Stimulated activated CD8-positive, alpha-beta memory T cell treated with anti-CD3 and anti-CD28 coated beads, Interleukin-7, amount 100 ng/mL, for 24 hours (primary cell): ENCODE measurements around the gene GPR33.
"Not testable (repeated sequence)": the region's sequence is repeated elsewhere in the genome, so short reads cannot be mapped to it uniquely, and the experiment has no call there.

Source experiments
- DNase-seq: peaks from one replicate; pipeline ENCODE4 v3.0.0-alpha.2; 2020; ENCODE audit warnings: low read depth

GPR33 gene

DNA sequence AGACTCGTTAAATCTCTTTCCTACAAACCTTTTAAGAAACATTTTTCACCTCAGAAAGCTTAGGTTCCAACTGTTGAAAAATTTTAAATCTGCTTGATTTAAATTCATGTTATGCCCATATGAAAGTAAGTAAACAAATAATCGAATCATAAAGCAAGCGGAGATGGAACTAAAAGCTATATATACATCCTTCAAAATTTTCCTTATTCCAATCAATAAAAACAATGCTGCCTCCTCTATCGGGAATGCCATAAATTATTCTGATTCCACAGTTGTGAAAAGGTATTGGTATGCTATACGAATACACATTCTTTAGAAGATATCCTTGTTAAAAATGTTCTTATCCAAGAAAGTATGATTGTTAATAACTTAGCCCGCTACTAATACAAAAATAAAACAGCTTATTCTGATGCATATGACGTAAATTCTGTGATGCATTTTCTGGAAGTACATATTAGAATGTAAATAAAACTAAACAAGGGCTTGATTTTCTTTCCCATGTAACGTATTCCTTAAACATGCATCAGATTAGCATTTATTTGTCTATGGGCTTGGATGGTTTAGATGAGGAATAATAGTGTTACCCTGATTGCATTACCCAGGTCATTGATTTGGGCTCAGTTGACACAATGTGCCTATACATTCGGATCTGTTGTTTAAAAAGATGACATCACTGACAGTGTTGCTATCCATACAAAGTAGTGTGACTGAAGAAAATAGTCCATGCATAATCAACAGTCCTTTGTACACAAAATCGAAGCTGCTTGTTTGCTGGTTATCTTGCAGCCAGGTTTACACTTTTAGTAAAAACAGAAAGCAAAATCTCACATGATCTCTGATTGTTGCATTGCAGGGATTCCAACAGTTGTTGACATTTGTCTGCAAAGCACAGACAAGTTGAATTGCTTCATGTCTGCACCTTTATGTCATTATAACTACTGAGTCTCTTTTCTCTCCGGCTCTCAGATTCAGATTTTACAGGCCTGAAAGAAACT, 29.9 kb downstream of the GPR33 start:
- DNase-seq = no peak

DNA sequence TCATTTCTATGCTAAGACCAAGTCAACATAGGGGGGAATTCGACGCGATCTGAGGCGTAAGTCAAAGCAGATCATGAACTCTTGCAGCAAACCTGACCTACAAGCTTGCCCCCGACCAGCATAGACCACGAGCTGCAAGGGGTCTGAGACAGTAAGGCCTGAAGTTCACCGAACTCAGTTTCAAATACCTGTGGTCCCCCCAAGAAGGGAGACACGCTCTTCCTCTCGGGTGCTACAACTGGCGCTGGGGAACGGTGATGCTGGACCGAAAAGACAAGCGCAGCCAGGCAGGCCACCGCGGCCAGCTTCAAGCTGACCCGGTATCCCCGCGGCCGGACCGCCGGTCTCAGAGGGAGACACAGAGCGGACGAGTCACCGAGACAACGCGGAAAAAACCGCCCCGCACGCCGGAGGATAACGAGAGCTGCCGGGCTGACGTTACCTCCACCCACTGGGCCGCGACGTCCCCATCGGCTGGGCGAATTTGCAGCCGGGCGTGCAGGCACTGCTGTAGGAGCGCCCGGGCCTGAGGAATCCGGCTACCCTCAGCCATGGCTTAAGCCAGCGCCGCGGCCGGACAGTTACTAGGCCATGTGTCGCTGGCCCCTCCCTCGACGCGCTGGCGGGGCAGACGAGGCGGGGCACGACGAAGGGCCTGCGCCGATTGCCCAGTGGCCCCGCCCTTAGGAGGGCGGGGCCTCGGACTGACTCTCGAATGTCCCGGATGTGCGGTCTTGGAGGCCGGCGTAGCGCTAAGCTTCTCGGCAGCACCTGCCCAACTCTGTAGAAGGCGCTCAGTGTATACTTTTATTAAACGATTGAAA, 30.8 kb downstream of the GPR33 start, which contains the start of gene DTD2:
Gene DTD2, minus strand, starts transcription at position 666 of the 824 bp plus-strand sequence. Its CDS starts 113 bp downstream, at position 553.
- DNase-seq = peak; percentile 79

DNA sequence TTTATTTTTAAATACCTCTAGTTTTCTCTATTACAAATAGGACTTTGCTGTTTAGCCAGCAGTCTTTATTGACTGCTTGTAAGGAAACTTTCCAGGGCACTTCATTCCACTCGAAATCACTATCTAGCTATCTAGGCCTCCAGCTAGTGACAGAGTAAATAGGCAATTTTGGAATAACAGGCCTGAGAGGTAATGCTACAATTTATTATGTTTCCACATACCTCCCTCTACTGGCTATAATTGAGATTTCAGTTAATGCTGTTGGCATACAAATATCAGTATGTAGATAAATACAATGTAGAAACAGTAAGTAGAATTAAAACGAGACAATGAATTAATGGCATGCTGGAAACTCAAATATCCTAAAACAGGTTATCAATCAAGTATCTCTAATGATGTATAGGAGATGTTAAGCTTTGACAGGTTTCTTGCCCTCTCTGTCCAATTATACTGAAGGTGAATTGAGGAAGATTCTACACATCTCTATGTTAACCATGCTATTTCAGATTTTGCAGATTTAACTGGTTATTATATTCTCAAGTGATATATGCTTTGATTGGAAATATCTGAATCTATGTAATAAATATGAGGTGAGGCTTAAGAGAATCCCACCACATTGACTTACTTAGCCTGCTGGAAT, 37.7 kb downstream of the GPR33 start:
- no peak for DNase-seq

DNA sequence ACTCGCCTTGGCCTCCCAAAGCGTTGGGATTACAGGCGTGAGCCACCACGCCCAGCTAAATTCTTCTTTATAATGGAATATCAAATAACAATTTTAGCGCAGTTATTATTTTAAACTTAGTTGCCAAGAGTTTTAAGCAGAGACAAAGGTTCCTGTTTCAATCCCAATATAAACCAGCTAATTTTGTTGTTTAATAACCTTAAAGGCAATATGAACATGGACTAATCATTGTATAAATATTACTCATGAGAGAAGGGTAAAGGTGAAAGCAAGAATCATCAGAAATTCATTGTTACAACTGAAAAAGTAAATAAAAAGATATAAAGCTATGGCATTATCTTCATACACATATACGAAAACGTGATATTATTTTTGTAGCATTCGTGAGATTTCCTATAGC, 38.7 kb downstream of the GPR33 start:
- no peak for DNase-seq

DNA sequence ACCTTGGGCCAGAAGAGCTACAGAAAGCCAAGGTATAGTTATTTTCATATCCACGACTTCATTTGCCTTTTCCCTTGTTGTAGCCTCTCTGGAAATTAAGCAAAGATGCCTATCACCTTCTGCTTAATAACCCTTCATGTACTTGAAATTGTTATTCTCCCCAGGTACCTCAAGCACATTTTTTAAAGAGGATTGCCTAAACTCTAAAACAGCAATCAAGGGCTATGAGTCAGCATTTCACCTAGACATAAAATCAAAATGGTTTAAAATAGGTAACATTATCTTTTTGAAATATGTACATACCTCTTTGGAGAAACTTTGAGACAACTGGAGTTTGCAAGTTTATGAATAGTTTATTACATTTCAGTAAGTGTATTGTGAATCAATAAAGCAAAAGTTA, 42.1 kb downstream of the GPR33 start:
- no peak for DNase-seq

DNA sequence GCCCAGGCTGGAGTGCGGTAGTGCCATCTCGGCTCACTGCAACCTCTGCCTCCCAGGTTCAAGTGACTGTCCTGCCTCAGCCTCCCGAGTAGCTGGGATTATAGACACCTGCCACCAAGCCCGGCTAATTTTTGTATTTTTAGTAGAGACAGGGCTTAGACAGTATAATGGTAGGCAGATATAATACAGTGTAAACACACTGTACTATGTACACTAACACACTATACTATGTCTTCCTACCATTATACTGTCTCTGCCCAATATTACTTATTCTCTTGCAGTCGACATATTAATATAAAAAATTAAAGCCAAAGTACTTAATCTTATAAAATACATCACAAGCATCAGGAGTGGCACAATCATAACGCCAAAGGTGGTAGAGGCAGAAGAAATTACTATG, 45.6 kb downstream of the GPR33 start:
- DNase-seq = no peak

DNA sequence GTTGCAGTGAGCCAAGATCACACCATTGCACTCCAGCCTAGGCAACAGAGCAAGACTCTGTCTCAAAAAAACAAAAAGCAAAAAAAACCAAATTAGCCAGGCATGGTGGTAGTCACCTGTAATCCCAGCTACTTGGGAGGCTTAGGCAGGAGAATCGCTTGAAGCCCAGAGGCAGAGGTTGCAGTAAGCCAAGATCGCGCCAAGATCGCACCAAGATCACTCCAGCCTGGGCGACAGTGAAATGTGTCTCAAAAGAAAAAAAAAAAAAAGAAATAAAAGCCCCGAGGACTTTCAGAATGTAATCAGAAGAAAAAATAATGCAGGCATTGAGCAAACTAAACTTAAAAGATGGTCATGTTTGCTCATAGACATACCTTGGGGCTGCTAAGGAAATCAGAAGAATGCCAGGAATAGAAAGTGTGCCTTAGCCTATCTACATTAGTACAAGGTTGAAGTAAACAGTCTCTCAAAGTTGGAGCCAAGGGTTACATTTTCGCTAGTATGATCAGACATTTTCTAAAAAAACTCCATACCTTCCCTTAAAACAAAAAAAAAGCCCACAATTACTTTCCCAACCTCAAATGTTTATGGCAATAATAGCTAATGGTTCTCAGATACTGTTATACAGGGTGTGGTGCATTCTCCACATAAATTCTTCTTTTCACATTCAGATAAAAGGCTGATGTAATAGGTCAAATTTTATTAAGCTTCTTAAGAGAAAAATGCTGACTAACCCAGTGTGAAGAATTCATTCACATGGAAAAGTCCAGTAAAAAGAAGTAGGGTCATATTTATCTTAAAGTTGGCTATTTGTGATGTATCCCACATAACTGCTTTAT, 46.3 kb downstream of the GPR33 start:
- no peak for DNase-seq

DNA sequence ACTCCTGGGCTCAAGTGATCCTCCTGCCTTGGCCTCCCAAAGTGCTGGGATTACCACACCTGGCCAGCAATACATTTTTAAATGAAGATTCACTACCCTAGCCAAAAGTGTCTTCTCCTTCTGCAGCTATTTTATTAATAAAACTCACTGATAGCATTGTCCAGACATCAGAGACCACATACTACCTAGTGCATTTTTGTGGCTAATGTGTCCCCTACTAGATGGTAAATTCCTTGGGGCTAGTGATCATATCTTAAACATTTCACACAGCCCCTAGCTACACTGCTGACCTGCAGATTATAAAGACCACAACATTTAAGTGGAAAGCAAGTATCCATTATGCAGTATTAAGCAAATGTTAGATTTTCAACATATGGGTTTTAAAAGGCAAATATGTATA, 47.6 kb downstream of the GPR33 start:
- no peak for DNase-seq

DNA sequence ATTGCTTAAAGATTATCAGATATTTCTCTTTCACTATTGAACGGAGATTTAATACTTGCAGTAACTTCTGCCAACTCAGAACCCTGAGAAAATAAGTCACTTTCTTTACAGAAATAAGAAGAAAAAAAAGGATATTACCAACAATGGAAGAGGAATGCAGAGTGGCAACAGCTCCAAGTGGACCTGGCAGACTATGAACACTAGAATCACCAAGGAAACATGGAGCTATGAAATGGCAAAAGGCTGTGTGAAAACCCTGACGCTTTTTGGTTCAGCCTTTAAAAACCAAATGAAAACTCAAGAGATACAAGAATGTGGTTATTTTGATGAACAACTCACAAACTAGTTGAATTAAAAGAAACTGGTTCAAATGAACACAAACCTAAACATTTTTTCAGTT, 48.3 kb downstream of the GPR33 start:
- DNase-seq = no peak

DNA sequence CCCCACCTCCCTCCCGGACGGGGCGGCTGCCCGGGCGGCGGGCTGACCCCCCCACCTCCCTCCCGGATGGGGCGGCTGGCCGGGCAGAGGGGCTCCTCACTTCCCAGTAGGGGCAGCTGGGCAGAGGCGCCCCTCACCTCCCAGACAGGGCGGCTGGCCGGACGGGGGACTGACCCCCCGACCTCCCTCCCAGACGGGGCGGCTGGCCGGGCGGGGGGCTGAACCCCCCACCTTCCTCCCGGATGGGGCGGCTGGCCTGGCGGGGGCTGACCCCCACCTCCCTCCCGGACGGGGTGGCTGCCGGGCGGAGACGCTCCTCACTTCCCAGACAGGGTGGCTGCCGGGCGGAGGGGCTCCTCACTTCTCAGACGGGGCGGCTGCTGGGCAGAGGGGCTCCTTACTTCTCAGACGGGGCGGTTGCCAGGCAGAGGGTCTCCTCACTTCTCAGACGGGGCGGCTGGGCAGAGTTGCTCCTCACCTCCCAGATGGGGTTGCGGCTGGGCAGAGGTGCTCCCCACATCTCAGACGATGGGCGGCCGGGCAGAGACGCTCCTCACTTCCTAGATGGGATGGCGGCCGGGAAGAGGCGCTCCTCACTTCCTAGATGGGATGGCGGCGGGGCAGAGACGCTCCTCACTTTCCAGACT, 50.7 kb downstream of the GPR33 start:
- DNase-seq = not testable (repeated sequence)

DNA sequence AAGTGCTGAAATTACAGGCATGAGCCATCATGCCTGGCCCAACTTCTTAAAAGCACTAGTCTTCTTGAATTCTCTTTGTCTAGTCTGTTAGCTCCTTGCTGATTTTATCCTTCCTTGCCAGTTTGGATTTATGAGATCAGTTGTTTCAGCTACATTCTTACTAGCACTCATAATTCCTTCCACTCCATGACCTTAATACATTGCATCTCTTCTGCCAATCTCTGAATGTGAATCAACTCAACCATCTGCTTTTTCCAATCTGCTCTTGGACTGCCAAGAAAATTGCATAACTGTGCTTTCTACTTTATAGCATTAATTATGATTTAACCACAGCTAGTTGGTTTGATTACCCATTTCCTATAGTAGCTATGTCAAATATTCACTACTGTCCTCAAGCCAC, 52.6 kb downstream of the GPR33 start:
- DNase-seq = no peak
